CD14-positive monocyte (primary cell): ENCODE results near the gene NKX1-1. TPM values are rescaled to one million over a fixed set of nuclear protein-coding genes. Genes with fewer than 3 reads are reported as not detected.

ENCODE experiments used
- DNase-seq, 3 donors: peaks; one replicate each; pipeline ENCODE4 v3.0.0-alpha.2; 2011 to 2022
- H2AFZ ChIP-seq: 2 replicates; pipeline ENCODE4 v1.6.0; 2012; ENCODE audit warnings: mild to moderate bottlenecking, low read depth, low read length, inconsistent platforms; ENCODE audit not compliant: insufficient read depth, poor library complexity, severe bottlenecking
- H3K27ac ChIP-seq, 2 donors: 1 replicate in 1 of 2; 2 replicates in 1 of 2; pipeline ENCODE4 v1.5.1; 2012 to 2013; ENCODE audit warnings: low read length in 2 of 2, control low read depth in 1 of 2, inconsistent platforms in 1 of 2, low read depth in 1 of 2, mild to moderate bottlenecking in 1 of 2
- H3K27me3 ChIP-seq, 2 donors: one replicate each; pipeline versions ENCODE4 v1.6.0 to v1.6.1; 2011 to 2013; ENCODE audit warnings: low read length in 2 of 2; ENCODE audit not compliant: control insufficient read depth in 2 of 2, insufficient read depth in 2 of 2
- H3K36me3 ChIP-seq, 2 donors: replicated peaks in 1 of 2; 1 replicate in 1 of 2; 2 replicates in 1 of 2; pipeline versions ENCODE4 v1.5.1 to v1.6.1; 2012 to 2013; ENCODE audit warnings: low read length in 2 of 2, control low read depth in 1 of 2, inconsistent platforms in 1 of 2, mild to moderate bottlenecking in 1 of 2; ENCODE audit not compliant: insufficient read depth in 2 of 2, control insufficient read depth in 1 of 2
- H3K4me1 ChIP-seq, 2 donors: 1 replicate in 1 of 2; 2 replicates in 1 of 2; pipeline versions ENCODE4 v1.5.1 to v1.6.1; 2012 to 2013; ENCODE audit warnings: low read length in 2 of 2, control low read depth in 1 of 2, inconsistent platforms in 1 of 2, mild to moderate bottlenecking in 1 of 2, moderate library complexity in 1 of 2; ENCODE audit not compliant: insufficient read depth in 2 of 2, control insufficient read depth in 1 of 2
- H3K4me2 ChIP-seq: replicated peaks from 2 replicates; pipeline ENCODE3; 2012; ENCODE audit warnings: low read length, moderate library complexity, mild to moderate bottlenecking; ENCODE audit not compliant: poor library complexity, severe bottlenecking; ENCODE audit errors: extremely low read depth
- H3K4me3 ChIP-seq, 3 experiments: fragments of 200-600 bp in 1 of 3; sonication (generic) in 1 of 3; replicated peaks in 1 of 3; 1 replicate in 2 of 3; 2 replicates in 1 of 3; pipeline ENCODE4 v1.5.1; 2011 to 2013; ENCODE audit warnings: low read length in 3 of 3, mild to moderate bottlenecking in 3 of 3, control low read depth in 2 of 3, low read depth in 2 of 3, inconsistent platforms in 1 of 3, moderate library complexity in 1 of 3
- H3K79me2 ChIP-seq: 2 replicates; pipeline ENCODE4 v1.6.0; 2012; ENCODE audit warnings: mild to moderate bottlenecking, control low read depth, inconsistent platforms, low read length, moderate library complexity; ENCODE audit not compliant: insufficient read depth
- H3K9ac ChIP-seq: 2 replicates; pipeline ENCODE4 v1.6.0; 2017; ENCODE audit warnings: low read length, mild to moderate bottlenecking; ENCODE audit not compliant: insufficient read depth, poor library complexity, severe bottlenecking
- H3K9me3 ChIP-seq, 2 donors: replicated peaks in 1 of 2; 1 replicate in 1 of 2; 2 replicates in 1 of 2; pipeline versions ENCODE4 v1.5.1 to v1.6.1; 2012 to 2013; ENCODE audit warnings: low read length in 2 of 2, control low read depth in 1 of 2; ENCODE audit not compliant: control insufficient read depth in 1 of 2, insufficient read depth in 1 of 2
- H4K20me1 ChIP-seq: 2 replicates; pipeline ENCODE4 v1.6.0; 2012; ENCODE audit warnings: mild to moderate bottlenecking, low read length, control low read depth, moderate library complexity; ENCODE audit not compliant: insufficient read depth
- H3K27ac Mint-ChIP-seq, 7 donors: one replicate each; pipeline ENCODE4 v1.8.0; 2020; ENCODE audit warnings: mild to moderate bottlenecking in 7 of 7, mixed read lengths in 7 of 7, moderate library complexity in 6 of 7, inconsistent platforms in 2 of 7
- H3K27me3 Mint-ChIP-seq, 3 donors: one replicate each; pipeline ENCODE4 v1.8.0; 2021 to 2022; ENCODE audit warnings: low read depth in 3 of 3, mild to moderate bottlenecking in 3 of 3, mixed read lengths in 3 of 3, moderate library complexity in 3 of 3, inconsistent platforms in 1 of 3
- H3K36me3 Mint-ChIP-seq, 2 donors: one replicate each; pipeline ENCODE4 v1.8.0; 2020; ENCODE audit warnings: mixed read lengths in 2 of 2, inconsistent platforms in 1 of 2, mild to moderate bottlenecking in 1 of 2
- H3K4me1 Mint-ChIP-seq: one replicate; pipeline ENCODE4 v1.8.0; 2020; ENCODE audit warnings: mild to moderate bottlenecking, mixed read lengths
- H3K4me3 Mint-ChIP-seq, 2 donors: one replicate each; pipeline ENCODE4 v1.8.0; 2020; ENCODE audit warnings: mild to moderate bottlenecking in 2 of 2, mixed read lengths in 2 of 2, moderate library complexity in 1 of 2
- H3K9me3 Mint-ChIP-seq, 7 donors: one replicate each; pipeline ENCODE4 v1.8.0; 2020 to 2022; ENCODE audit warnings: mixed read lengths in 7 of 7, mild to moderate bottlenecking in 6 of 7, moderate library complexity in 6 of 7, inconsistent platforms in 2 of 7
- CTCF ChIP-seq: fragments of 200-600 bp; IDR thresholded peaks from one replicate; pipeline ENCODE4 v1.8.0; 2022; ENCODE audit warnings: antibody characterized with exemption, mild to moderate bottlenecking
- WGBS: methylation state at CpG from one replicate; pipeline ENCODE4 v1.1.5; 2013; ENCODE audit warnings: missing lambda C conversion rate; ENCODE audit not compliant: insufficient coverage; 5-methylcytosine and 5-hydroxymethylcytosine counted together
- intact Hi-C, 2 donors: fragments of 100-400 bp; cut with micrococcal nuclease; formaldehyde crosslinking; loops; one replicate each; pipeline versions ENCODE4 v1.15.0 to v1.15.1; 2023
- polyA plus RNA-seq, 3 donors: library from polyadenylated mRNA; depleted of rRNA in 1 of 3; unstranded in 2 of 3; stranded (reverse) in 1 of 3; fragments of 300-500 nt in 2 of 3; fragments of >200 nt in 1 of 3; fragmentation: Illumina TruSeq in 2 of 3; gene quantifications; 1 replicate in 2 of 3; 2 replicates in 1 of 3; pipeline ENCODE4 v1.2.3, GENCODE V29; 2012 to 2021

Gene NKX1-1
- polyA plus RNA-seq, 3 donors: not detected

- Mint-ChIP-seq H3K27ac (no peak overlapping the region), H3K36me3 (peaks cover 33 to 78% of the 10 kb centered on the region in 2 donors), H3K4me1 (no peaks in the 10 kb centered on the region), H3K27me3 (peaks cover 0 to 5% (median 0%) of the 10 kb centered on the region in 3 donors), H3K4me3 (peak overlapping the region in 1 of 2 donors; percentile 37), H3K9me3 (no peaks in the 10 kb centered on the region)
- intact Hi-C loops: loop anchor here in 1 of 2 donors (2.0 kb wide), 1 partner anchor 271 kb away; no protein-coding TSS in a partner anchor
- Histone ChIP-seq H3K4me2 (no peak overlapping the region), H3K27ac (no peak overlapping the region), H2AFZ (no peak overlapping the region), H3K36me3 (peaks cover 74 to 85% of the 10 kb centered on the region in 2 donors), H3K9me3 (no peaks in the 10 kb centered on the region), H3K4me3 (no peak overlapping the region), H3K9ac (no peak overlapping the region), H3K27me3 (no peaks in the 10 kb centered on the region), H3K79me2 (no peaks in the 10 kb centered on the region), H3K4me1 (no peaks in the 10 kb centered on the region), H4K20me1 (no peaks in the 10 kb centered on the region)
- TF ChIP-seq CTCF: no peak
- no peak for DNase-seq
- 97% methylated on average over 18 of the region's 27 CpGs for WGBS
Observed at GRCh38 chr4:1357356-1358248, 48.6 kb downstream of the NKX1-1 start.

- H2AFZ ChIP-seq: no peak overlapping the region
- H3K9ac ChIP-seq: no peak overlapping the region
- peak overlapping the region in 3 of 7 donors; percentile 30 to 73 (median 33) for H3K27ac Mint-ChIP-seq
- H4K20me1 ChIP-seq: no peaks in the 10 kb centered on the region
- peaks cover 74 to 85% of the 10 kb centered on the region in 2 donors for H3K36me3 ChIP-seq
- no peaks in the 10 kb centered on the region for H3K4me1 ChIP-seq
- intact Hi-C loops: loop anchor here in 1 of 2 donors (2.0 kb wide), 1 partner anchor 272 kb away; no protein-coding TSS in a partner anchor
- DNase-seq: peak; percentile 18 to 33 (median 30)
- no peak overlapping the region for H3K4me3 Mint-ChIP-seq
- H3K36me3 Mint-ChIP-seq: peaks cover 33 to 83% of the 10 kb centered on the region in 2 donors
- no peak overlapping the region for H3K4me3 ChIP-seq
- H3K79me2 ChIP-seq: no peaks in the 10 kb centered on the region
- no peaks in the 10 kb centered on the region for H3K27me3 ChIP-seq
- H3K4me2 ChIP-seq: no peak overlapping the region
- peaks cover 0 to 1% (median 0%) of the 10 kb centered on the region in 3 donors for H3K27me3 Mint-ChIP-seq
- no peak overlapping the region for H3K27ac ChIP-seq
- peak; percentile 81 for TF ChIP-seq CTCF
- no peaks in the 10 kb centered on the region for H3K9me3 Mint-ChIP-seq
- WGBS: 67% methylated on average over 26 of the region's 28 CpGs
- H3K9me3 ChIP-seq: no peaks in the 10 kb centered on the region
- peaks cover 4% of the 10 kb centered on the region for H3K4me1 Mint-ChIP-seq
Observed at GRCh38 chr4:1356181-1356998, 49.9 kb downstream of the NKX1-1 start.
